SH-SY5Y (cell line): ENCODE measurements around the gene NPPA.

Source experiments
- GATA2 ChIP-seq: IDR thresholded peaks from 2 replicates; pipeline ENCODE4 v1.6.1; 2011; ENCODE audit warnings: mild to moderate bottlenecking, low read depth, low read length
- GATA3 ChIP-seq: IDR thresholded peaks from 2 replicates; pipeline ENCODE4 v1.6.1; 2011; ENCODE audit warnings: low read depth, mild to moderate bottlenecking, low read length, moderate library complexity

GRCh38 chr1:11841245-11842153, 6.1 kb downstream of the NPPA start:
- TF ChIP-seq GATA2: no peak
- no peak for TF ChIP-seq GATA3
